GM12891 (cell line): Measurements from ENCODE around the gene FAM13B.

Experiments
- PAX5 ChIP-seq: IDR thresholded peaks from 2 replicates; pipeline ENCODE4 v1.6.1; 2011; ENCODE audit warnings: low read length, moderate library complexity, mild to moderate bottlenecking; ENCODE audit not compliant: insufficient read depth, severe bottlenecking
- POLR2A ChIP-seq: IDR thresholded peaks from 2 replicates; pipeline ENCODE4 v1.6.1; 2011; ENCODE audit warnings: low read depth, low read length, control low read depth
- POLR2AphosphoS5 ChIP-seq: IDR thresholded peaks from 2 replicates; pipeline ENCODE4 v1.6.1; 2011; ENCODE audit warnings: low read depth, low read length, control low read depth
- SPI1 ChIP-seq: IDR thresholded peaks from 2 replicates; pipeline ENCODE4 v1.6.1; 2011; ENCODE audit warnings: low read depth, low read length, control low read depth
- TAF1 ChIP-seq: IDR thresholded peaks from 2 replicates; pipeline ENCODE4 v1.6.1; 2011; ENCODE audit warnings: low read depth, low read length, control low read depth

DNA sequence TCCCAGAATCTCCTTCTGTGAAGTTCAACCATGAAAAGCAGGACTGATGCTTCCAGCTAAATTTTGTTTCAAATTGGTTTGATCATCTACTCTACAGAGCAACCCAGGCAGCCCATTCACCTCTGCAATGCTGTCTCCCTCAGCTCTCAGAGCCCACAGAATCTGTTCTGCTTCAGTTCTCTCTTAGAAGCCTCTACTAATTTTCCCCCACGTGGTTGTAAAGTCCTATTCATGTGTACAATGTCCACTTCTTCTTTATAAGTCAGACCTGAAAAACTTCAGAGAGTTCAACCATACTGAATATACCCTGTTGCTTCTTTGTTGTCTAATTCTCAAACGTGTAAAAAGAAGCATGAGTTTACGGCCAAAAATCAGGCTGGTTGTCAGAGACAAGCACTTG lies 21.3 kb upstream of the FAM13B start:
- no peak for TF ChIP-seq POLR2A
- TF ChIP-seq POLR2AphosphoS5: no peak
- no peak for TF ChIP-seq PAX5
- peak; percentile 46 for TF ChIP-seq SPI1
- TF ChIP-seq TAF1: no peak
